GM10248 (cell line): ENCODE data around the gene XPOT.

Source experiments
- CTCF ChIA-PET: fragments of 300-600 bp; sonication (Branson Sonifier 250); formaldehyde crosslinking; extraction: SDS; loops from one replicate; lab custom pipeline; 2021; ENCODE audit warnings: antibody characterized with exemption; lab: Yijun Ruan, JAX
- POLR2A ChIA-PET: fragments of 350-650 bp; sonication (Branson Sonifier 250); formaldehyde crosslinking; extraction: SDS; loops from one replicate; lab custom pipeline; 2020; ENCODE audit warnings: antibody characterized with exemption; lab: Yijun Ruan, JAX
- DNase-seq: peaks from one replicate; pipeline ENCODE4 v3.0.0; 2012; ENCODE audit errors: extremely low spot score
- CTCF ChIP-seq: IDR thresholded peaks from 2 replicates; pipeline ENCODE4 v1.5.1; 2012; ENCODE audit warnings: mild to moderate bottlenecking, low read depth; ENCODE audit errors: extremely low read depth, missing control alignments, control extremely low read depth

XPOT gene

GRCh38 chr12:64400041-64400440 lies 4.2 kb upstream of the XPOT start:
- POLR2A ChIA-PET = no interaction called here
- DNase-seq = no peak
- CTCF ChIA-PET = interaction anchor here (0.8 to 2.4 kb wide), 2 partner anchors 9 to 12 kb away, joined by 3 to 7 read pairs; partner anchors contain the start of gene C12orf56

GRCh38 chr12:64402181-64402580 lies 2.0 kb upstream of the XPOT start:
- CTCF ChIA-PET = no interaction called here
- POLR2A ChIA-PET = no interaction called here
- no peak for DNase-seq
- TF ChIP-seq CTCF = no peak

More at GRCh38 chr12:64400041-64400440, 4.2 kb upstream of the XPOT start:
- TF ChIP-seq CTCF = no peak

GRCh38 chr12:64404470-64405256 lies 471 bp downstream of the XPOT start:
- ChIA-PET POLR2A (interaction anchor here (0.6 kb wide), 1 partner anchor 46 kb away, joined by 3 read pairs; no protein-coding TSS in a partner anchor), CTCF (interaction anchor here (1.7 to 1.9 kb wide), 2 partner anchors 11 to 12 kb away, joined by 3 to 5 read pairs; no protein-coding TSS in a partner anchor)
- peak; percentile 54 for DNase-seq
- no peak for TF ChIP-seq CTCF

- ChIA-PET POLR2A (interaction anchor here (0.7 kb wide), 1 partner anchor 222 kb away, joined by 3 read pairs; no protein-coding TSS in a partner anchor), CTCF (no interaction called here)
- no peak for TF ChIP-seq CTCF
- DNase-seq = no peak
These were observed 3.4 kb downstream of the XPOT start for GRCh38 chr12:64407342-64408223.

GRCh38 chr12:64411427-64411826 lies 7.2 kb downstream of the XPOT start:
- ChIA-PET CTCF (interaction anchor here (1.3 kb wide), 1 partner anchor 28 kb away, joined by 3 read pairs; no protein-coding TSS in a partner anchor), POLR2A (no interaction called here)
- TF ChIP-seq CTCF = no peak
- DNase-seq = no peak

GRCh38 chr12:64412459-64412858 lies 8.3 kb downstream of the XPOT start:
- TF ChIP-seq CTCF = no peak
- DNase-seq = no peak
- POLR2A ChIA-PET = interaction anchor here (0.7 kb wide), 1 partner anchor 57 kb away, joined by 4 read pairs; no protein-coding TSS in a partner anchor
- CTCF ChIA-PET = no interaction called here
